Activated B cell treated with CpG ODN at 0.5 μM for 24 hours (primary cell): ENCODE data around the gene TCF25. TPM values are rescaled to one million over a fixed set of nuclear protein-coding genes. Genes with fewer than 3 reads are reported as not detected.
A peak's percentile ranks its signal among the peaks of the same experiment; 100 is the strongest.

Experiments
- ATAC-seq: fragments of 200-7000 bp; cut with Tn5 transposase; one replicate; pipeline ENCODE4 v1.10.0; 2021; ENCODE audit warnings: low read depth, mild to moderate bottlenecking, moderate library complexity
- CTCF ChIA-PET: fragments of 350-600 bp; sonication (Branson Sonifier 250); formaldehyde crosslinking; loops from one replicate; lab custom pipeline; 2021; ENCODE audit warnings: antibody characterized with exemption; lab: Charles Lee
- POLR2A ChIA-PET: fragments of 350-600 bp; sonication (Branson Sonifier 250); formaldehyde crosslinking; loops from one replicate; lab custom pipeline; 2021; ENCODE audit warnings: antibody characterized with exemption; lab: Charles Lee
- DNase-seq: peaks from one replicate; pipeline ENCODE4 v3.0.0; 2022
- H3K27ac Mint-ChIP-seq: one replicate; pipeline ENCODE4 v1.8.0; 2020; ENCODE audit warnings: mixed read lengths
- H3K27me3 Mint-ChIP-seq: one replicate; pipeline ENCODE4 v1.8.0; 2021; ENCODE audit warnings: mixed read lengths
- H3K36me3 Mint-ChIP-seq: one replicate; pipeline ENCODE4 v1.8.0; 2021; ENCODE audit warnings: low read depth, mixed read lengths
- H3K4me1 Mint-ChIP-seq: one replicate; pipeline ENCODE4 v1.8.0; 2021; ENCODE audit warnings: mixed read lengths
- H3K4me3 Mint-ChIP-seq: one replicate; pipeline ENCODE4 v1.8.0; 2020; ENCODE audit warnings: mild to moderate bottlenecking, mixed read lengths
- H3K9me3 Mint-ChIP-seq: one replicate; pipeline ENCODE4 v1.8.0; 2020; ENCODE audit warnings: mixed read lengths
- CTCF ChIP-seq: fragments of 200-600 bp; IDR thresholded peaks from one replicate; pipeline ENCODE4 v1.8.0; 2022; ENCODE audit warnings: antibody characterized with exemption, mild to moderate bottlenecking
- intact Hi-C: fragments of 100-400 bp; cut with micrococcal nuclease; formaldehyde crosslinking; loops from one replicate; pipeline ENCODE4 v1.15.1; 2024
- total RNA-seq: library from RNA; stranded (reverse); gene quantifications from 2 replicates; pipeline ENCODE4 v1.2.3, GENCODE V29; 2022

The TCF25 gene
- total RNA-seq, 1 donor from 2014 or later = 273 TPM

GRCh38 chr16:89908236-89908635, 34.8 kb downstream of the TCF25 start:
- DNase-seq (no peak), ATAC-seq (no peak)
- no peaks in the 10 kb centered on the region for H3K27me3 Mint-ChIP-seq
- ChIA-PET CTCF (interaction anchor here (0.7 to 3.2 kb wide), 2 partner anchors 21 to 202 kb away, joined by 3 to 8 read pairs; no protein-coding TSS in a partner anchor), POLR2A (interaction anchor here (0.5 to 1.5 kb wide), 6 partner anchors 14 to 972 kb away, joined by 3 to 10 read pairs (median 6); partner anchors contain the start of genes RPL13 and TCF25)
- H3K4me1 Mint-ChIP-seq = peaks cover 5% of the 10 kb centered on the region
- TF ChIP-seq CTCF = no peak
- H3K9me3 Mint-ChIP-seq = no peaks in the 10 kb centered on the region
- H3K4me3 Mint-ChIP-seq = no peak overlapping the region
- H3K36me3 Mint-ChIP-seq = peaks cover 62% of the 10 kb centered on the region
- intact Hi-C loops = no loop called here
- H3K27ac Mint-ChIP-seq = no peak overlapping the region

GRCh38 chr16:89909777-89910716, 36.7 kb downstream of the TCF25 start:
- DNase-seq (peak; percentile 64), ATAC-seq (peak; percentile 85)
- peak; percentile 82 for TF ChIP-seq CTCF
- H3K27ac Mint-ChIP-seq = no peak overlapping the region
- H3K36me3 Mint-ChIP-seq = peaks cover 53% of the 10 kb centered on the region
- no peaks in the 10 kb centered on the region for H3K27me3 Mint-ChIP-seq
- POLR2A ChIA-PET = interaction anchor here (0.5 to 1.5 kb wide), 8 partner anchors 35 to 299 kb away, joined by 3 to 6 read pairs (median 4); partner anchors contain the start of gene TCF25
- intact Hi-C loops = loop anchor here (1.0 kb wide), 1 partner anchor 204 kb away; no protein-coding TSS in a partner anchor
- peaks cover 5% of the 10 kb centered on the region for H3K4me1 Mint-ChIP-seq
- CTCF ChIA-PET = interaction anchor here (0.7 to 3.2 kb wide), 10 partner anchors 9 to 210 kb away, joined by 3 to 10 read pairs (median 4); partner anchors contain the start of genes MC1R and TUBB3
- H3K9me3 Mint-ChIP-seq = no peaks in the 10 kb centered on the region
- H3K4me3 Mint-ChIP-seq = no peak overlapping the region

GRCh38 chr16:89910717-89911354, 37.4 kb downstream of the TCF25 start:
- H3K27me3 Mint-ChIP-seq = no peaks in the 10 kb centered on the region
- DNase-seq = no peak
- no peak for TF ChIP-seq CTCF
- ChIA-PET POLR2A (interaction anchor here (0.5 to 1.5 kb wide), 6 partner anchors 34 to 205 kb away, joined by 3 to 6 read pairs (median 4); partner anchors contain the start of gene TCF25), CTCF (interaction anchor here (0.8 to 3.2 kb wide), 9 partner anchors 8 to 211 kb away, joined by 3 to 10 read pairs (median 4); partner anchors contain the start of genes MC1R and TUBB3)
- H3K9me3 Mint-ChIP-seq = no peaks in the 10 kb centered on the region
- intact Hi-C loops = loop anchor here (1.0 kb wide), 1 partner anchor 205 kb away; no protein-coding TSS in a partner anchor
- H3K27ac Mint-ChIP-seq = no peak overlapping the region
- H3K4me3 Mint-ChIP-seq = no peak overlapping the region
- H3K36me3 Mint-ChIP-seq = peaks cover 45% of the 10 kb centered on the region
- no peak for ATAC-seq
- H3K4me1 Mint-ChIP-seq = peaks cover 5% of the 10 kb centered on the region

DNA sequence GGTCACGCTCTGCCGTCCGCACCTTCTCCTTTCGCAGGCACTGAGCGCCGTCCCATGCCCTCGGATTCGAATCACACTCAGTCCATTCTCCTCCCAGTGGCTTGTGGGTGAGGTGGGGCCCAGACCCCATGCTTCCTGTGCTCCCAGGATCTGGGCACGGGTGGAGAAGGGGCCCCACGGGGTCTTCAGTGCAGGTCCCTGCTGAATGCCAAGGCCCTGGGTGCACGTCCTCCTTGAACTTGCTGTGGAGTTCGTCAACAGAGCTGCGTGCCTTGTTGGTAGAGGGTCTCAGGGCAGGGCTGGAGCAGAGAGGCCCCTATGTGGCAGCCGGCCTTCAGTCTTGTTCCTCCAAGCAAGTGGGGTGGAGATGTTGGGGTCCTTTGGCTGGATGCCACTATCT, 38.0 kb downstream of the TCF25 start:
- no peak overlapping the region for H3K27ac Mint-ChIP-seq
- DNase-seq (no peak), ATAC-seq (no peak)
- TF ChIP-seq CTCF = no peak
- H3K36me3 Mint-ChIP-seq = peaks cover 40% of the 10 kb centered on the region
- intact Hi-C loops = no loop called here
- H3K9me3 Mint-ChIP-seq = no peaks in the 10 kb centered on the region
- no peak overlapping the region for H3K4me3 Mint-ChIP-seq
- CTCF ChIA-PET = no interaction called here
- H3K4me1 Mint-ChIP-seq = peaks cover 5% of the 10 kb centered on the region
- no peaks in the 10 kb centered on the region for H3K27me3 Mint-ChIP-seq
- POLR2A ChIA-PET = interaction anchor here (1.0 to 1.5 kb wide), 2 partner anchors 38 to 205 kb away, joined by 3 to 4 read pairs; partner anchors contain the start of gene TCF25
